Measurements from ENCODE around the gene MAGI2. TPM values are rescaled to one million over a fixed set of nuclear protein-coding genes. Genes with fewer than 3 reads are reported as not detected.

Gene MAGI2
- total and polyA plus RNA-seq, 4 donors, result 0.37 to 4.1 (median 1.4) TPM

DNA sequence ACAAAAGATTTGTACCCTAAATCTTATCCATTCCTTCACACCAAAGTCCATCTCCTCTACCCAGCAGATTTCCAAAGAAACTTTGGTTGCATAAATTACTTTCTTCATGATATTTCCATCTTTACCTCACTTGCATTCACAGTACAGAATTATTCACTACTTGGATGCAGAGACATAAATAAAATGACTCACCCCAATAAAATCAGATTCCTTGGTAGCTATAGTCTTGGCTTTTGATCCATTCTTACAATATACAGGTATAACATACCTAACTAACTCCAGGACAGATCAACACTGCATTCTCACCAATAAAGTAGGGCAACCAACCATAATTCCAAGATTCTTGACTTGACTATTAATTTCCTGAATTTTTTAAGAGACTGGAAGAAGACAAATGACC, 815.1 kb downstream of the MAGI2 start:
- Histone ChIP-seq H3K9me3 (ENCODE audit: control insufficient read depth in 4 of 4, low read length in 3 of 4) (no peaks in the 10 kb centered on the region), H3K36me3 (ENCODE audit: control insufficient read depth in 4 of 4, insufficient read depth in 3 of 4, low read depth in 1 of 4, low read length in 3 of 4) (no peaks in the 10 kb centered on the region), H3K27me3 (ENCODE audit: control insufficient read depth in 4 of 4, insufficient read depth in 4 of 4, low read length in 3 of 4) (no peaks in the 10 kb centered on the region), H3K4me1 (ENCODE audit: control insufficient read depth in 4 of 4, insufficient read depth in 4 of 4, low read length in 3 of 4) (no peaks in the 10 kb centered on the region), H3K9ac (ENCODE audit: low read depth in 1 of 2, low read length in 2 of 2) (no peak overlapping the region), H3K27ac (ENCODE audit: low read depth in 1 of 2, low read length in 2 of 2) (no peak overlapping the region), H3K4me3 (ENCODE audit: low read depth in 1 of 3, low read length in 3 of 3) (no peak overlapping the region)
- no peak for DNase-seq (ENCODE audit: low spot score)
- TF ChIP-seq JUND (IDR thresholded peaks at IDR 0.05), result no peak
- TF ChIP-seq, protein P1, sequence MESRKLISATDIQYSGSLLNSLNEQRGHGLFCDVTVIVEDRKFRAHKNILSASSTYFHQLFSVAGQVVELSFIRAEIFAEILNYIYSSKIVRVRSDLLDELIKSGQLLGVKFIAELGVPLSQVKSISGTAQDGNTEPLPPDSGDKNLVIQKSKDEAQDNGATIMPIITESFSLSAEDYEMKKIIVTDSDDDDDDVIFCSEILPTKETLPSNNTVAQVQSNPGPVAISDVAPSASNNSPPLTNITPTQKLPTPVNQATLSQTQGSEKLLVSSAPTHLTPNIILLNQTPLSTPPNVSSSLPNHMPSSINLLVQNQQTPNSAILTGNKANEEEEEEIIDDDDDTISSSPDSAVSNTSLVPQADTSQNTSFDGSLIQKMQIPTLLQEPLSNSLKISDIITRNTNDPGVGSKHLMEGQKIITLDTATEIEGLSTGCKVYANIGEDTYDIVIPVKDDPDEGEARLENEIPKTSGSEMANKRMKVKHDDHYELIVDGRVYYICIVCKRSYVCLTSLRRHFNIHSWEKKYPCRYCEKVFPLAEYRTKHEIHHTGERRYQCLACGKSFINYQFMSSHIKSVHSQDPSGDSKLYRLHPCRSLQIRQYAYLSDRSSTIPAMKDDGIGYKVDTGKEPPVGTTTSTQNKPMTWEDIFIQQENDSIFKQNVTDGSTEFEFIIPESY (IDR thresholded peaks at IDR 0.05), result no peak
- no peak for TF ChIP-seq RXRA (IDR thresholded peaks at IDR 0.05)
- TF ChIP-seq YY1 (IDR thresholded peaks at IDR 0.05), result no peak
- TF ChIP-seq FOXA1 (IDR thresholded peaks at IDR 0.05), result no peak
- TF ChIP-seq, protein P2, sequence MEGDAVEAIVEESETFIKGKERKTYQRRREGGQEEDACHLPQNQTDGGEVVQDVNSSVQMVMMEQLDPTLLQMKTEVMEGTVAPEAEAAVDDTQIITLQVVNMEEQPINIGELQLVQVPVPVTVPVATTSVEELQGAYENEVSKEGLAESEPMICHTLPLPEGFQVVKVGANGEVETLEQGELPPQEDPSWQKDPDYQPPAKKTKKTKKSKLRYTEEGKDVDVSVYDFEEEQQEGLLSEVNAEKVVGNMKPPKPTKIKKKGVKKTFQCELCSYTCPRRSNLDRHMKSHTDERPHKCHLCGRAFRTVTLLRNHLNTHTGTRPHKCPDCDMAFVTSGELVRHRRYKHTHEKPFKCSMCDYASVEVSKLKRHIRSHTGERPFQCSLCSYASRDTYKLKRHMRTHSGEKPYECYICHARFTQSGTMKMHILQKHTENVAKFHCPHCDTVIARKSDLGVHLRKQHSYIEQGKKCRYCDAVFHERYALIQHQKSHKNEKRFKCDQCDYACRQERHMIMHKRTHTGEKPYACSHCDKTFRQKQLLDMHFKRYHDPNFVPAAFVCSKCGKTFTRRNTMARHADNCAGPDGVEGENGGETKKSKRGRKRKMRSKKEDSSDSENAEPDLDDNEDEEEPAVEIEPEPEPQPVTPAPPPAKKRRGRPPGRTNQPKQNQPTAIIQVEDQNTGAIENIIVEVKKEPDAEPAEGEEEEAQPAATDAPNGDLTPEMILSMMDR (IDR thresholded peaks at IDR 0.05; ENCODE audit: low read depth, low read length, missing input control), result no peak
- TF ChIP-seq RAD21 (IDR thresholded peaks at IDR 0.05), result no peak
- TF ChIP-seq, protein P3, sequence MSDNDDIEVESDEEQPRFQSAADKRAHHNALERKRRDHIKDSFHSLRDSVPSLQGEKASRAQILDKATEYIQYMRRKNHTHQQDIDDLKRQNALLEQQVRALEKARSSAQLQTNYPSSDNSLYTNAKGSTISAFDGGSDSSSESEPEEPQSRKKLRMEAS (IDR thresholded peaks at IDR 0.05), result no peak
- TF ChIP-seq, protein P4, sequence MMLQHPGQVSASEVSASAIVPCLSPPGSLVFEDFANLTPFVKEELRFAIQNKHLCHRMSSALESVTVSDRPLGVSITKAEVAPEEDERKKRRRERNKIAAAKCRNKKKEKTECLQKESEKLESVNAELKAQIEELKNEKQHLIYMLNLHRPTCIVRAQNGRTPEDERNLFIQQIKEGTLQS (IDR thresholded peaks at IDR 0.05), result no peak
- TF ChIP-seq NR2F2 (IDR thresholded peaks at IDR 0.05), result no peak
- no peak for TF ChIP-seq EGR1 (IDR thresholded peaks at IDR 0.05; ENCODE audit: low read depth in 2 of 2)
- TF ChIP-seq HNF4G (IDR thresholded peaks at IDR 0.05), result no peak
- TF ChIP-seq, protein P5, sequence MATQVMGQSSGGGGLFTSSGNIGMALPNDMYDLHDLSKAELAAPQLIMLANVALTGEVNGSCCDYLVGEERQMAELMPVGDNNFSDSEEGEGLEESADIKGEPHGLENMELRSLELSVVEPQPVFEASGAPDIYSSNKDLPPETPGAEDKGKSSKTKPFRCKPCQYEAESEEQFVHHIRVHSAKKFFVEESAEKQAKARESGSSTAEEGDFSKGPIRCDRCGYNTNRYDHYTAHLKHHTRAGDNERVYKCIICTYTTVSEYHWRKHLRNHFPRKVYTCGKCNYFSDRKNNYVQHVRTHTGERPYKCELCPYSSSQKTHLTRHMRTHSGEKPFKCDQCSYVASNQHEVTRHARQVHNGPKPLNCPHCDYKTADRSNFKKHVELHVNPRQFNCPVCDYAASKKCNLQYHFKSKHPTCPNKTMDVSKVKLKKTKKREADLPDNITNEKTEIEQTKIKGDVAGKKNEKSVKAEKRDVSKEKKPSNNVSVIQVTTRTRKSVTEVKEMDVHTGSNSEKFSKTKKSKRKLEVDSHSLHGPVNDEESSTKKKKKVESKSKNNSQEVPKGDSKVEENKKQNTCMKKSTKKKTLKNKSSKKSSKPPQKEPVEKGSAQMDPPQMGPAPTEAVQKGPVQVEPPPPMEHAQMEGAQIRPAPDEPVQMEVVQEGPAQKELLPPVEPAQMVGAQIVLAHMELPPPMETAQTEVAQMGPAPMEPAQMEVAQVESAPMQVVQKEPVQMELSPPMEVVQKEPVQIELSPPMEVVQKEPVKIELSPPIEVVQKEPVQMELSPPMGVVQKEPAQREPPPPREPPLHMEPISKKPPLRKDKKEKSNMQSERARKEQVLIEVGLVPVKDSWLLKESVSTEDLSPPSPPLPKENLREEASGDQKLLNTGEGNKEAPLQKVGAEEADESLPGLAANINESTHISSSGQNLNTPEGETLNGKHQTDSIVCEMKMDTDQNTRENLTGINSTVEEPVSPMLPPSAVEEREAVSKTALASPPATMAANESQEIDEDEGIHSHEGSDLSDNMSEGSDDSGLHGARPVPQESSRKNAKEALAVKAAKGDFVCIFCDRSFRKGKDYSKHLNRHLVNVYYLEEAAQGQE (IDR thresholded peaks at IDR 0.05), result no peak
- no peak for TF ChIP-seq TAF1 (conservative IDR thresholded peaks at IDR 0.05)

DNA sequence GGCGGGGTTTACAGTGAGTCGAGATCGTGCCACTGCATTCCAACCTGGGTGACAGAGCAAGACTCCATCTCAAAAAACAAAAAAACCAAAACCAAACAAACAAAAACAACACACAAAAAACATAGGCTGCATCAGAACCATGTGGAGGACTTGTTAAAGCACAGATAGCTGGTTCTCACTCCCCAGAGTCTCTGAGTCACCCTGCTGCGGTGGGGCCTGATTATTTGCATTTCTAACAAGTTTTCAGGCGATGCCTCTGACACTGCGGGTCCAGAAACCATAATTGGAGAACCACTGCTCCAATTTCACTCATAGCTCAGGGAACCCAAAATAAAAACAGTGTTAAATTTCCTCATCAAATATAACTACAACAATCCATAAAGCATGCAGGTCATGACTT, 816.7 kb downstream of the MAGI2 start:
- no peak overlapping the region for H3K9ac ChIP-seq (ENCODE audit: low read depth in 1 of 2, low read length in 2 of 2)
- H3K27ac ChIP-seq (ENCODE audit: low read depth in 1 of 2, low read length in 2 of 2), result no peak overlapping the region
- H3K4me3 ChIP-seq (ENCODE audit: low read depth in 1 of 3, low read length in 3 of 3), result no peak overlapping the region
- no peaks in the 10 kb centered on the region for H3K4me1 ChIP-seq (ENCODE audit: control insufficient read depth in 4 of 4, insufficient read depth in 4 of 4, low read length in 3 of 4)
- no peaks in the 10 kb centered on the region for H3K36me3 ChIP-seq (ENCODE audit: control insufficient read depth in 4 of 4, insufficient read depth in 3 of 4, low read depth in 1 of 4, low read length in 3 of 4)
- no peak for DNase-seq (ENCODE audit: low spot score)
- H3K27me3 ChIP-seq (ENCODE audit: control insufficient read depth in 4 of 4, insufficient read depth in 4 of 4, low read length in 3 of 4), result no peaks in the 10 kb centered on the region
- H3K9me3 ChIP-seq (ENCODE audit: control insufficient read depth in 4 of 4, low read length in 3 of 4), result no peaks in the 10 kb centered on the region
- WGBS, result 94% methylated on average over 6 of the region's 6 CpGs
- TF ChIP-seq, protein P5 (IDR thresholded peaks at IDR 0.05), result no peak
- TF ChIP-seq FOXA1 (IDR thresholded peaks at IDR 0.05) (no peak), RAD21 (IDR thresholded peaks at IDR 0.05) (no peak), HNF4A (conservative IDR thresholded peaks at IDR 0.05) (no peak), EGR1 (IDR thresholded peaks at IDR 0.05; ENCODE audit: low read depth in 2 of 2) (no peak), YY1 (IDR thresholded peaks at IDR 0.05) (no peak), HNF4G (IDR thresholded peaks at IDR 0.05) (no peak)
- TF ChIP-seq, protein P1 (IDR thresholded peaks at IDR 0.05), result no peak

Data from liver (tissue), 9 donors.